HG02798 (cell line): Measurements from ENCODE around the gene NUB1.

Experiments
- ATAC-seq: cut with Tn5 transposase; IDR thresholded peaks from one replicate; pipeline ENCODE4 v1.9.1; 2021; ENCODE audit warnings: mild to moderate bottlenecking; ENCODE audit not compliant: unreplicated experiment, poor library complexity

NUB1 gene

DNA sequence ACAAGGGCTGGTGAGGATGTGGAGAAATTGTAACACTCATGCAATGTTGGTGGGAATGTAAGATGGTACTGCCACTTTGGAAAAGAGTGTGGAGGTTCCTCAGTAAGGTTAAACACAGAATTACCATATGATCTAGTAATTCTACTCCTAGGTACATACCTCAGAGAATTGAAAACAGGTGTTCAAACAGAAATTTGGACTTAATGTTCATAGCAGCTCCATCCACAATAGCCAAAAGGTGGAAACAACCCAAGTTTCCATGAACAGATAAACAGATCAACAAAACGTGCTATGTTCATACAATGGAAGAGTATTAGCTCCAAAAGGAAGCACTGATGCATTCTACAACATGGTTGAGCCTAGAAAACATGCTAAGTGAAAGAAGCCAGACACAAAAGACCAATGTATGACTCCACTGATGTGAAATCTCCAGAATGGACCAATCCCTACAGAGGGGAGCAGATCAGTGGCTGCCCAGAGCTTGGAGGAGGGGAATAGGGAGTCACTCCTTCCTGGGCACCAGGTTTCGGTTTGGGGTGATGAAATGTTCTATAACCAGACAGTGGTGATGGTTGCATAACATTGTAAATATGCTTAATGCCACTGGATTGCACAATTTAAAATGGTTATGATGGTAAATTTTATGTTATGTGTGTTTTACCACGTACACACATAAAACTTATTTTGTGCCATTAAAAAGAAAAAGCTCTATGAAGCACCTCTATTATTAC is 73.9 kb downstream of the NUB1 start:
- ATAC-seq = no peak

DNA sequence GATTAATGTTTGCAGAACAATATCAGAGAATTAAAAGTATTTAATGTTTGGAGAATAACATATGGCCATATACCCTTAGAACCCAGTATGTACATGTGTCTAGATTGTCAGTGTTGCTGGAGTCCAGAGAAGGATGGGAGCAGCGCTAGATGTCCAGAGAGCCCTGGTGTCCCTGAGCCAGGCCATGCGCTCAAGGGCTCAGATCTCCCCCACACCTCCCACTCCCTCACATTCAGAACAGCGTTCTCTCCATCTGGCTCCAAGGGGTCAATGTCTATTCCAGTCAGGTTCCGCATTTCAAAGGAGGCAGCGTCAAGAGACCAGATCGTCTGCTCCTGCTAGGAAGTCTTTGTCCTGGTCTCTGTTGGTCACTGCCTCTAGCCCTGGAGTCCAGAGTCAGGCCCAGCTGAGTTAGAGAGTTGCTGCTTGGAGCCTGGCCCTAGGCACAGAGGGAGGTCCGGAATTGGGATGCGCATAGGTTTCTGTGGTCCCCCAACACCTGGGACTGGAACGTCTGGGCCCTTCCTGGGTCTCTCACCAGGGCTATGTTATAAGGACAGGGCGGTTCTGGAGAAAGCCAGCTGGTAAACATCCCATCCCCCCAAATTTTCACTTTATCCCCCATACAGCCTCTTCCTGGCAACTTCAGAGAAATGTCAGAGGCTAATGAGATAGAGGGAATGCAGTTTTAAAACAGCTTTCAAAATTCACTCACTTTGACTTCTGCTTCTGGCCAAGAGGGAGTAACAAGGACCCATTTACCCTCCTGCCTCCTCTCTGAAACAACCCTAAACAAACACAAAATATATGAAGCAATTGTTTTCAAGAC is 74.7 kb downstream of the NUB1 start:
- ATAC-seq = no peak

DNA sequence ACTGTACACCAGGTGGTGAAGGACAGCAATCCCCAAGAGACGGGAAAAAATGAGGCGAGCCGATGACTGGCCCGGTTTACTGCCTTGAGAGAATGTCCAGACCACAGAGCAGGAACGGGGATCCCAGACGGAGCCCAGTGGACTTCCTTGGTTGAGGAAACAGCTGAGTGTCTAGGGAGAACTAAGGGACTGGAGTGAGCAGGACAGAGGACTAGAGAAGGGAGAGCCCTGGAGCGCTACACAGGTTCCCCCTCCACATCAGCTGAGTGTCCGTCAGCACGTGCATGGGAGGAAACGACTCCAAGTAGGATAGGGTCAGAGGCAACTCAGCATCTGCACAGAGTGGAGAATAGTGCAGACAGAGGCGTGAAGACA is 75.3 kb downstream of the NUB1 start:
- ATAC-seq = no peak

DNA sequence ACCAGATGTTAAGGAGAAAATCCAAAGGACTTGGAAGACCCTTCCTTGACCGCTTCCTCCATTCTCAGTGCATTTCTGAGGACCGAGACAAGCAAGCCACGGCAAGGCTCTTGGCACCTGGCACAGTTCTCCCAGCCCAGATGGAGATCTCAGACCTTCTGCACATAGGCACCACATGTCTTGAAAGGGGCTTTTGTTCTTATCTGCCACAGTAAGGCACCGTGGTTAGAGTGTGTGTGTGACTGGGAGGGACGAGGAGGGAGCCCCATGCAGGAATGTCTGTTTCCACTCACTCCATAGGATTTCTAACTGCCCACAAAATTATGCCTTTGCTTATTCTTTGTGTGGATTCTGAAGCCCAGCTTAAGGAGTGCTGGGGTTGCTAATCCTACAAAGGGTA is 78.5 kb downstream of the NUB1 start:
- no peak for ATAC-seq

DNA sequence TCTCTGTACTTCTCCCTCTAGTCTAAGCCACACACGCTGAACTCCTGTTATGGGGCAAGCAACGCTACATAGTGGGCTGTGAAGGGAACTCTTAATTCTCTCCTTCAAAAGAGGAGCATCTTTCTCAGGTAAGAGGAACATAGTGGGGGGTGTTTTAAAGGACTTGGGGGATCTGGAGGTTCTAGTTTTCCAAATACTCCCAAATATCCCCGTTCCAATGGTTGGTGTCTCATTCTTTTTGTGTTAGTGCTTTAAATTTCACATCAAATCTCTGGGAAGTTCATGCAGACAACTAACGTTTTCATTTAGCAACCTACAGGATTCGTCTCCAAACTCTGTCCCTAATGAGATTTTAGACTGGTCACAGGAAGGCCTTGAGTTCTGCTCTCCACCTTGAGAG is 80.6 kb downstream of the NUB1 start:
- ATAC-seq = no peak

DNA sequence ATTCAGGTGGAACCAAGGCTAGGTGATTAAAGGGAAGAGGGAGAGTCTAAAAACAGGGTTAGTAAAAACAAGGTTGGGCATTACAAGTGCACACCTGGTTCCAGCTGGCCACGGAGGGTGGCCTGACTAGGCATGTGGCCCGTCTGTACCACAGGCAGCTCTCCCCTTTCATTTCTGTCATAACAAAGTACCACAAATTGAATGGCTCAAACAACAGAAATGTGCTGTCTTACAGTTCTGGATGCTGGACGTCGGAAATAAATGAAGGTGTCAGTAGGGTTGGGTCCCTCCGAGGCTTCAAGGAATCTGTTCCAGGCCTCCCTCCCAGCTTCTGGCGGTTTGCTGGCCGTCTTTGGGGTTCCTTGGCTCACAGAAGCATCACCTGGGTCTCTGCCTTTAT is 81.6 kb downstream of the NUB1 start:
- no peak for ATAC-seq

DNA sequence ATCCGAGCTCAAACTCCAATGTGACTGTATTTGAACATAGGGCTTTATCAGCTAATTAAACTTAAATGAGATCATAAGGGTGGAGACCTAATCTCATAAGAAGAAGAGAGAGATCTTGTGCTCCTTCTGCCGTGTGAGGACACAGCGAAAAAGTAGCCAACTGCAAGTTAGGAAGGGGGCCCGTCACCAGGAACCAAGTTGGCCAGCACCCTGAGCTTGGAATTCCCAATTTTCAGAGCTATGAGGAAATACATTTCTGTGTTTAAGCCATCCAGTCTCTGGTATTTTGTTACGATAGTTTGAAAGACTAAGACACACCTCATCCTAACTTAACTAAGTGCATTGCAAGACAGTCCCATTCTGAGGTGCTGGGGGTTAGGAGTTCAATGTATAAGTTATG is 82.3 kb downstream of the NUB1 start:
- ATAC-seq = no peak

DNA sequence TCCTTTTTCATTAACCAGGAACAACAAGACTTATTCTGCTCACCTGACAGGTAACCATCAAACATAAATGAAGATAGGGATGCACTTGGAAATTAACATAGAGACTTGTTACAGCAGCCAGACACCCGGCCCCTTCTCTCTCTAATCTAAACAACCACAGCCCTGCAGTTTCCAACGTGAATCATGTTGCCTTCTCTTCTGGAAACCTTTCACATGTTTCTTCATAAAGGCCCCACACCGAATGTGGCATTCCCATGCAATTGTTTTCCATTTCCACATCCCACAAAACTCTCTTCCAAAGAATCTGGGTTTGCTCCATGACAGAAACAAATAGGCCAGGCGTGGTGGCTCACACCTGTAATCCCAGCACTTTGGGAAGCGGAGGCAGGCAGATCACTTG is 83.2 kb downstream of the NUB1 start:
- ATAC-seq = no peak

DNA sequence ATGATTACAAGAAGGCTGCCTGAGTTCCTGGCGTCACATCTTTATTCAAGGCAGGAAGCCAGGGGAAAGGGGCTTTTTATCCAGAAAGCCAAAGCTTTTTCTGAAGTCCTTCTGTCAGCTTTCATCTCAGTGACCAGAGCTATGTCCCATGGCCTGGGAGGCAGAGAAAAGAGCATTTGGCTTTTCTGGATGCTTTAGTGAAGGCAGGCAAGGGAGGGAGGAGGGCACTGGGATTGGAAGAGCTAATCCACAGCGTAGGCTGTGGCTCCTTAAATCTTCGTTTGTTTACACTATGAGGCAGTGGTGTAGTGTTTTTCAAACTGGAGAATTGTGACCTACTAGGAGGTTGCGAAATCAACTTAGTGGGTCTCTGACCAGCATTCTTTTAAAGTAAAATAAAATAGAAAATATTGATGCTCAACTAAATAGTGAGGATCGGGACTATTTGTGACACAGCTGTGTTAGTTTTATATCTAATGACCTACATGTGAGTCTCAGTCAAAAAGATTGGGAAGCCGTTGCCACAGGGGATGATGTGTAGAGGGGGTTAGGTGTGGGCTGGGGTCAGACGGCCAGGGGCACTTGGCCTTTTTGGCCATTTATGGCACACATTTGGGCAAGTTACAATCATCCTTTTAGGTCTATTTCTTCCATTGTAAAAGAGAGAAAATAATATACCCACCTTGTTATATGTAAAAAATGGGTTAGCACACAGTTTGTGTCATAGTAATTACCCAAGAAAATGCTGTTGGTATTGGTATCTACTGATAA is 84.2 kb downstream of the NUB1 start:
- no peak for ATAC-seq

DNA sequence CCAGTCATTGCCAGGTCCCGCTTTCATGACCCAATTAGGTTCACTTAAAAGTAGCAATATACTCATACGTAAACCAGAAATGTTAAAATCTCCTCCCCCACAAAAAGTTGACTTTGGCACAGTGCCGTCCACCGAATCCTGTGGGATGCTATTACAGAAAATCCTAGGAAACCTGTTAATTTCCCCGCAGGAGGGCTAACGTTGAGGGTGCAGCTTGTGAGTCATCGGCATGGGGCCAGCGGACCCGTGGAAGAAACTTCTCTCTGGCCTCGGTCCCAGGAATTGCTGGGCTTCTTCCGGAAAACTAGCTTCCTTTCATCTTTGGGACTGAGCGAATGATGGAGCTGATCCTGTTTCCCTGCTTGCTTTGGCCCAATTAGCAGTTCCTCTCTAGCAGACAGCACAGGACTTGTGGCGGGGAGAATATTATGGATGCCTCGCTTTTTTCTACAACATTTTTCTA is 84.9 kb downstream of the NUB1 start:
- ATAC-seq = no peak

DNA sequence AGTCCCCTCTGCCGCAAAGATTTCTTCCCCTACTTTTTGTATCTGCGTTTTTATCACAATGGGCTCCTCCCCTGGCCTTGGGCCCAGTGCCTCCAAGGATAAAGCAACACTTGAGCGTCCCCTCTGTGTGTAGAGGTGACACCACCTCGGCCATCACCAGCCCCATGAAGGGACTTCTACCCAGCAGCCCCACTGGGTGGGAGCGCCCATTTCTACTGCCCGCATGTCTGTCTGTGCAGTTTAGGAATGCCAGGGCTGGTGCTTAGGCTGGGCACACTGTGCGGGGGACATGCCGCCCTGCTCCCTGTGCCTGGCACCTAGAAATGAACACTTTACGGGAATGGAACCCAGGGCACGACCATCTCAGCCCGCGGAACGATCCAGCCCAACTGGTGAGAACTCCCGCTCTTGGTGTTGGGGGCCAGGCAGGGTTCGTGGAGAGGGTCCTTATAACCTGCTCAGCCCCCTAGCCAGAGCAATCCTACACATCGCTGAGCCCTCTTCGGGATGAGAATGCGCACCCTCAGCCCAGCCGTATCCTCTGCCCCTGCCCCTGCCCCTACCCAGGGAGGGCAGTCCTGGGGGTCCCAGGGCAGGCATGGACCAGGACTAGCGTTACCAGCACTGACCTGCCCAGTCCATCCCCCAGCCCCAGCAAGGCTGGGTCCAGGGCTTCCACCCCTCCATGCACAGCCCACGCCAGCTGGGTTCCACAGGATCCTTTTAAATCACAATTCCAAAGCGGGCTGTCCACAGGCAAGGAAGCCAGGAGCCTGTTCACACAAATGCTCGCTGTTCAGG is 85.5 kb downstream of the NUB1 start:
- ATAC-seq = no peak

DNA sequence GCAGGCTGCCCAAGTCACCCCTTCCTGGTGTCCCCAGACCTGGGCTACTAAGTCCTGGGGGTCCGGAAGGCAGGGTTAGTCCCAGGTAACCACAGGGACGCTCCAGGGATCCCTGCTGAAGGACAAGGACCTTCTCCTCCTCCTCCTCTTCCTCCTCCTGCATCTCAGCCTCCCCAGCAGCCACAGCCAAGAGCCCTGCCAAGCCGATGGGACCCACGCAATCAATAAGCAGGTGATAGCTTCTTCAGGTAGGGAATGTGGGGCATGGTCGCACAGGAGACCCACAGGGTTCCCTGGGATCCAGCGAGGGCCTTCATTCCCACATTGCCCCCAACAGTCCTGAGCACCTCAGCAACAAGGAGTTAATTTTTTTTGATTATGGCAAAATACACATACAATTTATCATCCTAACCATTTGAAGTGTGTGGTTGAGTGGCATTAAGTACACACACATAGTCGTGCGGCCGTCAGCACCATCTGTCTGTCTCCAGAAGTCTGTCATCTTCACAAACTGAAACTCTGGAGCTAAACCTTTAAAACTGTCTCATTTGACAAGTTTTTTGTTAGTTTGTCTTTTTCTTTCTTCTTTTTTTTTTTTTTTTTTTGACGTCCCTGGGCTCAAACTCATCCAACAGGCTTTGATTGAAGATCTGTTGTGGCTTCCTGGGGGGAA is 86.2 kb downstream of the NUB1 start:
- no peak for ATAC-seq
